GM13977 (cell line): ENCODE results near the gene RASGRP1.

Experiments
- DNase-seq: peaks from one replicate; pipeline ENCODE4 v3.0.0; 2012; ENCODE audit warnings: low spot score
- CTCF ChIP-seq: IDR thresholded peaks from 2 replicates; pipeline ENCODE4 v1.5.1; 2012; ENCODE audit warnings: mild to moderate bottlenecking, control low read depth; ENCODE audit not compliant: insufficient read depth; ENCODE audit errors: extremely low read depth, missing control alignments
- in situ Hi-C: fragments of 300-500 bp; cut with MboI; formaldehyde crosslinking; loops from one replicate; pipeline ENCODE4 v1.12.0; 2022; ENCODE audit warnings: low sequenced_read_pairs, low pct_unique_long_range_greater_than_20kb, mixed read lengths, inconsistent platforms; ENCODE audit not compliant: unreplicated experiment

The RASGRP1 gene

GRCh38 chr15:38471974-38472373, 92.6 kb downstream of the RASGRP1 start:
- no peak for TF ChIP-seq CTCF
- in situ Hi-C loops: no loop called here
- no peak for DNase-seq

GRCh38 chr15:38470816-38471215, 93.8 kb downstream of the RASGRP1 start:
- no peak for DNase-seq
- in situ Hi-C loops: no loop called here
- no peak for TF ChIP-seq CTCF

- no peak for TF ChIP-seq CTCF
- in situ Hi-C loops: no loop called here
- no peak for DNase-seq
Measured at GRCh38 chr15:38464675-38465074, 99.9 kb downstream of the RASGRP1 start.

DNA sequence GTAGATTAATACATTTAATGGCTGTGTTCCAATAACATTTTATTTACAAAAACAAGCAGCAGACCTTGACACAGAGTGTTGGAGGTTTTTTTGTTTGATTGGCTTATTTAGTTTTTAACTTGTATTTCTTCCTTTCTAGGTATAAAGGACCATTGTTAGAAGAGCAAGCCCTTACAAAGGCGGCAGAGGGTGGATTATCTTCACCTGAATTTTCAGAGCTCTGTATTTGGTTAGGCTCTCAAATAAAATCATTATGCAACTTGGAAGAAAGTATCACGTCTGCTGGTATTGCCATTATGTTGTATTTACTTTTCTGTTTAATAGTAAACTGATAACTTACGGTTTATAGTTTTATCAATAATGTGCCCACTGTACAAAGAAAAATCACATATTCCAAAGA, 100.7 kb downstream of the RASGRP1 start:
- in situ Hi-C loops: no loop called here
- TF ChIP-seq CTCF: no peak
- no peak for DNase-seq

GRCh38 chr15:38461066-38461833, 103.4 kb downstream of the RASGRP1 start:
- in situ Hi-C loops: no loop called here
- no peak for TF ChIP-seq CTCF
- DNase-seq: no peak

DNA sequence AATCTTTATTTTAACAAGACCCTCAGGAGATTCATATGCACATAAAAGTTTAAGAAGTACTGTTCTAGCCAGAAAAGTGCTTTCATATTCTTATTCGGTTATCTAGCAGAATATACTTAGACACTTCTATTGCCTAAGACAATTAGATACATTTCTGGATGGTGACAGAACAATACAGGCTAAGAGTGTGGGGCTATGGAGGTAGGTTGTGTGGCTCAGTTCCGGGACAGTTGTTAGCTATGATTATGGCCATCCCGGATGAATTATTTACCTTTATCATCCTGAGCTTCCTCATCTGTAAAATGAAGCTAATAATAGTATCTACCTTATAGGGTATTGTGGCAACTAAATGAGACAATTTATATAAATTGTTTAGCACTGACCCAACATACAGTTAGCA, 104.1 kb downstream of the RASGRP1 start:
- no peak for TF ChIP-seq CTCF
- in situ Hi-C loops: no loop called here
- no peak for DNase-seq
